Activated effector memory CD4-positive, alpha-beta T cell treated with Interleukin-2 at 50 U/mL for 16 hours (primary cell): Measurements from ENCODE around the gene OLFML2B.

Experiments used
- DNase-seq: peaks from one replicate; pipeline ENCODE4 v3.0.0-alpha.2; 2020

OLFML2B gene

DNA sequence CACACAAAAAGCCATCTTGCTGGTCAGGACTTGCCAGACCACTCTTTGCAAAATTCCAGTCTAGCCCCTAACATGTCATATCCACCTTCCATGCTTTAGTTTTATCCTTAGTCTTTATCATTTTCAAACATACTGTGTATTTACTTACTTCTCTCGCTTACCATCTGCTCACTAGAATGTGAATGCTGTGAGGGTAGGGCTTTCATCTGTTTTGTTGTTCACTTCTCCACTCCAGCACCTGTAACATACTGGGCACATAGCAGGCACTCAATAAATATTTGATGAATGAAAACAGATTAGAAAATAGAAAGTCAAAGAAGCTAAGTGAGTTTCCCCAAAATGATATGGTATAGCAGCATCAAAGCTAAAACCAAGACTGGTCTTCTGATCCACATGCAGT is 79.9 kb downstream of the OLFML2B start:
- no peak for DNase-seq

DNA sequence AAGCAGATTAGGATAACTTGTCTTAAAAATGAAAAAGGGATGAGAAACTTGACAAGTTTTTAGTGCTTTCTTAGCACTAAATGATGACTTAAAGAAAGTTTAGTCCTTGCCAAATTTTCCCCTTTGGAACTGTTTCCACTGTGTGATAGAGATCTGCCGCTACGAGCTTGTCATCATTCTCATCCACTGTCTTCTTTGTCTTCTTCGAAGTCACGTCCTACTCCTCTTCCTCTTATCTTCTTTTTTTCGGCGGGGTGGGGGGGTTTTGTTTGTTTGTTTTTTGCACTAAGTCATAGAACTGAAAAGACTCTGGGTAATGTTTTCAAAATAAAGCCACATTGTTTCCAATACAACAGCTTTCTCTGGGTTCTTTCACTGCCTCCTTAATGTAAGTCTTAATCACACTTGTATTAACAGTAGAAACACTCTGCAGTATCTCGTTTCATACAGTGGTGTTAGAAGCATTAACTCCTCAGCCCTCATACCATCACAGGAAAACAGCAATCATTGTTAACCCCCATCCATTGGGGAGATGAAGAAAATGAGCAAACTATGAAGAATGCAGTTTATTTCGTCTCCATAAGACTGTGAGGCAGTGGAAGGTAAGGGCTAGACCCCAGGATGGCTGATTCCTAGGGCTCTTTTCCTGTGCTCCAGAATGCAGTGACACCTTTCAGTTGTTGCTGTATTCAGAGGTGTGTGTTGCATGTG is 81.8 kb downstream of the OLFML2B start:
- DNase-seq = no peak

DNA sequence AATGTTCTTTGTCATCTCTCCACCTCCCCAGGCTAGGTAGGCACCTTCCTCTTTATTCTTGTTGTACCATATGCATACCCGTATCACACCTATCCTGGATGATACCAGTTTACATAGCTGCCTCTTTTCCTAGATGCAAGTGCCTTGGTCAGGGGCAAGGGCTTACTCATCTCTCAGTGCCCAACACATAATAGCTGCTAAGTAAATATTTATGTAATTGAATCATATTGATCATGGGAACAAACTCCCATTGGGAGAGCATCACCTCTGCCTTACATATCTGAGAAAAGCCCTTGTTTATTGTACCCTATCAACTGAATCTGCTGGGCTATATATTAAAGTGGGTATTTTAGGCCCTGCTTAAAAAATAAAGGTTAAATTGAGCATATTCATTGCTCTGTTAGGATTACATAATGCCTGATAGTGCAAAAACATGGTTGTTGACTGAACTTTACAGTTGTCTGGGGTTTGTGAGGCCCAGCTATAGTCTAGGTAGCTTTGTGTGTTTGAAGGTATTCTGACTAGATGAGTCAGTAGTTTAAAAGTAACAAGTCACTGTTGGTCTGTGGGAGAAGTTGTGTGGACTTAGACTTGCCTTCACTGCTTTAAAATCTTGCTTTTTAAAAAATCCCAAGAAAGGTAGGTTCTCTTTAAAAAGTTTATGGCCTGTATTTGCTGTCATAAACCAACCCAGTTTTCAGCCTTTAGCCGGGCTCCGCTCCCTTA is 82.6 kb downstream of the OLFML2B start:
- no peak for DNase-seq

DNA sequence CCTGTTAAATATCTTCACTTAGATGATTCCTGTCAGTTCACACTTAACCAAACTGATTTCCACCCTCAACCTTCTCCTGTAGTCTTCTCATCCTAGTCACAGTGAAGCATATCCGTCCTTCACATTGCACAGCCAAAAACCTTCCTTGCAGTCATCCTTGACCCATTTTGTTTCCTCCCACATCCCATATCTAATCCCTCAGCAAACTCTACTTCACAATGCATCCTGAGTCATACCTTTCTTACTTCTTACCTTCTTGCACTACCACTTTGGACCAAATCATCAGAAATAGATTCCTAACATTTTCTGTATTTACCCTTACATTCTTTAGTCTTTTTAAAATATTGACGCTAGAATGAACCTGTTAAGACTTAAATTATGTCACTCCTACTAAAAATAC is 86.9 kb downstream of the OLFML2B start:
- DNase-seq = no peak

DNA sequence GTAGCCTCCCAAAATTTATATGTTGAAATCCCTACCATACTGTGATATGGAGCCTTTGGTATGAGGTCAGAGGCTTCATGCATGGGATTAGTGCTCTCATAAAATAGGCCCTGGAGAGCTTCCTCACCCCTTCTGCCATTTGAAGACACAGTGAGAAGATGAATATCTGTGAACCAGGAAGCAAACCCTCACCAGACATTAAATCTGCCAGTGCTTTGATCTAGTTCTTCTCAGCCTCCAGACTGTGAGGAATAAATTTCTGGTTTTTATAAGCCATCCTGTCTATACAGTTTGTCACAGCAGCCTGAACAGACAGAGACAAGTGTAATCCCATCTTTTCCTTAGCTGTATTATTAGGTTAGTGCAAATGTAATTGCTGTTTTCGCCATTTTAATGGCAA is 88.4 kb downstream of the OLFML2B start:
- no peak for DNase-seq

DNA sequence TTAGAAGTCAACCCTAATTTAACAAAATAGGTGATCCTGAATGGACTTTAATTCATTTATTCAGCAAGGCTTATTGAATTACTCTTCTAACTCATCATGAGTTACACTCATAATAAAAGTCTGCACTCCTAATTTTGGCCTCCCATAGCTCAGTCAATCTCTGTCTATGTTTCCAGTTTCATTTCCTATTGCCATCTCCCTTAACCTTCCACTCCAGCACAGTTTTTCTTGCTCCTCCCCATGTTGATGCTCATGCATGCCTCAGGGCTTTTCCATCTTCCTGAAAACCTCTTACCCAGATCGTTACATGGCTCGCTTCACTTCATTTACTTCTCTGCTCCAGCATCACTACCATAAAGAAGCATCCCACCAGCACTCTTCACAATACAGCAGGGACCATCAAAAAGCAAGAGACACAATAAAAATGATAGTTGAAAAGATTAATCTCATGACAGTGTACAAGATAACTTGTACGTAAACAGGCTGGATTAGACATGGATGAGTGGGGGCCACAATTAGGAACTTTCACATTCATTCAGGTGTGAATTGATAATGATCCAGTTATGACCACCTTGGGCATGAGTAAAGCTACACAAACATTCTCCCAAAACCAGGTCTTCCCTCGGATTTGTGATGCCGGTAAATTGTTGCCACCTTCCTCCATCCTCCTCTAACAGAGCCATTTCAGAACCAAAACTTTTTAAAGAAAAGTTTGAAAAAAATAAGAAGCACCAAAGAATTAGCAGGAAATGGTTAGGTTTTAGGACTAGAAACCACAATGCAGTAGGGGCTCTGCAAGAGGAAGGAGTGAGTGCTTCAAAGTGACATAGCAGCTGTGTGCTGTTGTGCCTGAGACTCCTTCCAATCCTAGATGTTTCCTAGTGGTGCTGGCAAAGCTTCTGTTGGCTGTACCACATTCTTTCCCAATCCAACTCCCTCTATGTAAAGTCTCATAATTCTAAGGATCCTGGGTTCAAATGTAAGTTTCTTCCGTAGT is 89.8 kb downstream of the OLFML2B start:
- DNase-seq = no peak
